Tibial nerve (tissue), 4 donors: ENCODE results near the gene CGNL1. TPM values are rescaled to one million over a fixed set of nuclear protein-coding genes. Genes with fewer than 3 reads are reported as not detected.

Source experiments
- DNase-seq, 2 donors: peaks; one replicate each; pipeline ENCODE4 v3.0.0-alpha.2; 2019; ENCODE audit warnings: low spot score in 2 of 2
- H3K27ac ChIP-seq, 4 donors: fragments of 200-600 bp; sonication (generic) in 3 of 4; one replicate each; pipeline ENCODE4 v1.5.1; 2017 to 2019; ENCODE audit warnings: mild to moderate bottlenecking in 1 of 4
- H3K27me3 ChIP-seq, 2 donors: fragments of 200-600 bp; sonication (generic) in 1 of 2; one replicate each; pipeline versions ENCODE4 v1.5.1 to v1.6.0; 2017 to 2019
- H3K36me3 ChIP-seq, 3 donors: fragments of 200-600 bp; sonication (generic); one replicate each; pipeline ENCODE4 v1.5.1; 2018 to 2019
- H3K4me1 ChIP-seq, 4 donors: fragments of 200-600 bp; sonication (generic) in 3 of 4; one replicate each; pipeline ENCODE4 v1.5.1; 2017 to 2019
- H3K4me3 ChIP-seq, 4 donors: fragments of 200-600 bp; sonication (generic) in 3 of 4; one replicate each; pipeline ENCODE4 v1.5.1; 2017 to 2019; ENCODE audit warnings: mild to moderate bottlenecking in 1 of 4, moderate library complexity in 1 of 4
- H3K9me3 ChIP-seq, 4 donors: fragments of 200-600 bp; sonication (generic) in 3 of 4; one replicate each; pipeline ENCODE4 v1.5.1; 2017 to 2019
- EP300 ChIP-seq, 2 donors: sonication (generic); formaldehyde crosslinking; IDR thresholded peaks; one replicate each; pipeline ENCODE4 v1.6.1; 2017; ENCODE audit warnings: antibody characterized with exemption in 2 of 2, mild to moderate bottlenecking in 1 of 2
- POLR2A ChIP-seq, 2 donors: fragments of 450-650 bp; IDR thresholded peaks; one replicate each; pipeline ENCODE4 v1.6.1; 2017; ENCODE audit warnings: antibody characterized with exemption in 2 of 2, mild to moderate bottlenecking in 2 of 2, moderate library complexity in 2 of 2
- WGBS, 2 donors: methylation state at CpG; one replicate each; pipeline ENCODE4 v1.1.5; 2018; 5-methylcytosine and 5-hydroxymethylcytosine counted together
- total RNA-seq, 4 donors: library from RNA; depleted of rRNA; stranded (reverse); fragments of >200 nt; gene quantifications; one replicate each; pipeline ENCODE4 v1.1.0, GENCODE V29; 2016
- TF ChIP-seq, protein P1 (sequence below), 5 experiments: fragments of 200-600 bp in 3 of 5; fragments of 450-650 bp in 2 of 5; sonication (generic) in 3 of 5; IDR thresholded peaks; one replicate each; pipeline ENCODE4 v1.5.1; 2016 to 2019; ENCODE audit warnings: antibody characterized with exemption in 5 of 5, mild to moderate bottlenecking in 3 of 5, moderate library complexity in 2 of 5

CGNL1 gene
- total RNA-seq, 4 donors from 2014 or later = 15.9 to 36.7 (median 29.2) TPM

DNA sequence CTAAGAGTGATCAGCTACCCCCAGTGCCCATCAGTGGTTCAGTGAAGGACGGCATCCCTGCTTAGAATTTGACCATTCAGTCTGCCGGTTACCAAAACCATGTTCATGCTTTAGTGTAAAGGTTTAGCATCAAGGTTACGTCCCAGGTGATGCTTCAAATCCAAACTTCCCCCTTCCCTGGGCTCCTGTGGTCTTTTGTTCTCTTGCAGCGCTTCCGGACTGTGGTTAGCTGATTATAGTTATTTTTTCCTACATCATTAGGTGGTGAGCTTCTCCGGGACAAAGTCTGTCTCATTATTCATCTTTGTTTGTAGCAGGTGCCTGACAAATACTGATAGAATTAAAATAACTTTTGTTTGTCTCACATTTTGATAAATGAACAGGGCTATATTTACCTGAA, 187.1 kb downstream of the CGNL1 start:
- DNase-seq = no peak
- Histone ChIP-seq H3K4me3 (no peak overlapping the region), H3K9me3 (no peaks in the 10 kb centered on the region), H3K27ac (no peak overlapping the region), H3K4me1 (peaks cover 0 to 11% (median 0%) of the 10 kb centered on the region in 4 donors), H3K36me3 (no peaks in the 10 kb centered on the region), H3K27me3 (no peaks in the 10 kb centered on the region)
- no peak for TF ChIP-seq EP300 (IDR thresholded peaks at IDR 0.05)
- TF ChIP-seq POLR2A (IDR thresholded peaks at IDR 0.05) = no peak
- TF ChIP-seq, protein P1, sequence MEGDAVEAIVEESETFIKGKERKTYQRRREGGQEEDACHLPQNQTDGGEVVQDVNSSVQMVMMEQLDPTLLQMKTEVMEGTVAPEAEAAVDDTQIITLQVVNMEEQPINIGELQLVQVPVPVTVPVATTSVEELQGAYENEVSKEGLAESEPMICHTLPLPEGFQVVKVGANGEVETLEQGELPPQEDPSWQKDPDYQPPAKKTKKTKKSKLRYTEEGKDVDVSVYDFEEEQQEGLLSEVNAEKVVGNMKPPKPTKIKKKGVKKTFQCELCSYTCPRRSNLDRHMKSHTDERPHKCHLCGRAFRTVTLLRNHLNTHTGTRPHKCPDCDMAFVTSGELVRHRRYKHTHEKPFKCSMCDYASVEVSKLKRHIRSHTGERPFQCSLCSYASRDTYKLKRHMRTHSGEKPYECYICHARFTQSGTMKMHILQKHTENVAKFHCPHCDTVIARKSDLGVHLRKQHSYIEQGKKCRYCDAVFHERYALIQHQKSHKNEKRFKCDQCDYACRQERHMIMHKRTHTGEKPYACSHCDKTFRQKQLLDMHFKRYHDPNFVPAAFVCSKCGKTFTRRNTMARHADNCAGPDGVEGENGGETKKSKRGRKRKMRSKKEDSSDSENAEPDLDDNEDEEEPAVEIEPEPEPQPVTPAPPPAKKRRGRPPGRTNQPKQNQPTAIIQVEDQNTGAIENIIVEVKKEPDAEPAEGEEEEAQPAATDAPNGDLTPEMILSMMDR (IDR thresholded peaks at IDR 0.05) = no peak
- WGBS, 2 donors = 75 to 88% methylated on average over 6 of the region's 6 CpGs

GRCh38 chr15:57565311-57565710, 189.0 kb downstream of the CGNL1 start:
- Histone ChIP-seq H3K27me3 (no peaks in the 10 kb centered on the region), H3K4me1 (peaks cover 0 to 7% (median 0%) of the 10 kb centered on the region in 4 donors), H3K36me3 (no peaks in the 10 kb centered on the region), H3K9me3 (no peaks in the 10 kb centered on the region), H3K4me3 (no peak overlapping the region), H3K27ac (no peak overlapping the region)
- TF ChIP-seq EP300 (IDR thresholded peaks at IDR 0.05) (no peak), POLR2A (IDR thresholded peaks at IDR 0.05) (no peak)
- TF ChIP-seq, protein P1 (IDR thresholded peaks at IDR 0.05) = no peak
- no peak for DNase-seq
- 47 to 51% methylated on average over 10 of the region's 10 CpGs for WGBS, 2 donors

DNA sequence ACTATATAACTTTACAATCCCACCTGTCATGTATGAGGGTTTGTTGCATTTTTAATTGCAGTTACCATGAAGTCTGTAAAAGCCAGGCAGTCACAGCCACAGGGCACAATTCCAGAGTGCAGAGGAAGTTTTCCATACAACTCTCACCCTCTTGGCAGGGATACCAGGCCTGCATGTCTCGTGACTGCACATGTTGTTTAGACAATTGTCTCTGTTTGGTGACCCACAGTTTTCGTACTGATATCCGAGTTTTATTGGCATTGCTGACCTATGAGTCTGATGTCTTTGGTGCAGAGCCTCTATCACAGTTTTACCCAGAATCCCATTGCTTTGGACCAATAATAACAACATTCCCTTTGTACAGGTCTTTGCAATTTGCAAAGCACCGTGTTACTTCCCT, 190.5 kb downstream of the CGNL1 start:
- Histone ChIP-seq H3K27ac (no peak overlapping the region), H3K36me3 (no peaks in the 10 kb centered on the region), H3K4me1 (no peaks in the 10 kb centered on the region), H3K9me3 (no peaks in the 10 kb centered on the region), H3K27me3 (no peaks in the 10 kb centered on the region), H3K4me3 (no peak overlapping the region)
- WGBS, 2 donors = 31 to 47% methylated on average over 4 of the region's 4 CpGs
- DNase-seq = no peak
- TF ChIP-seq EP300 (IDR thresholded peaks at IDR 0.05) (no peak), POLR2A (IDR thresholded peaks at IDR 0.05) (no peak)
- TF ChIP-seq, protein P1 (IDR thresholded peaks at IDR 0.05) = no peak

- DNase-seq = no peak
- 84 to 87% methylated on average over 3 of the region's 3 CpGs for WGBS, 2 donors
These were observed 191.6 kb downstream of the CGNL1 start for GRCh38 chr15:57567891-57568290.

DNA sequence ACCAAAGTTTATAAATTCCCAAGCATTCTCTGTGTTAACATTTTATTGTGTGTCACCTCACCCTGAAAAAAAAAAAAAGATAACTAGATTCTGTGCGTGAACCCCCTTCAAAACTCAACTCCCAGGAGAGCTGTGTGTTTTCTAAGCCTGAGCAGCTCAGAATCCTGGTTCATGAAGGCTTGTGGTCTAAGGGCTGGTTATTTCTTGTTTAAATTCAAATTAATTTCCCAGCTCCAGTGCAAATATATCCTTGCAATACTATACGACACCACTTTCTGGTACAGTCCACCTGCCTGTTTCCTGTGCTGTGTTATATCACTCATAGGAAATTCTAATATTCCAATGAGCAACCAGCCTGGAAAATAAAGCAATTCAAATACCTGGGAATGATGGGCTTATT, 192.0 kb downstream of the CGNL1 start:
- WGBS, 2 donors = 73 to 86% methylated on average over 2 of the region's 2 CpGs
- no peak overlapping the region for H3K27ac ChIP-seq
- TF ChIP-seq POLR2A (IDR thresholded peaks at IDR 0.05) (no peak), EP300 (IDR thresholded peaks at IDR 0.05) (no peak)
- TF ChIP-seq, protein P1 (IDR thresholded peaks at IDR 0.05) = no peak
- no peaks in the 10 kb centered on the region for H3K36me3 ChIP-seq
- no peak for DNase-seq
- H3K9me3 ChIP-seq = no peaks in the 10 kb centered on the region
- no peaks in the 10 kb centered on the region for H3K4me1 ChIP-seq
- H3K27me3 ChIP-seq = no peaks in the 10 kb centered on the region
- no peak overlapping the region for H3K4me3 ChIP-seq

More at GRCh38 chr15:57567891-57568290, 191.6 kb downstream of the CGNL1 start:
- H3K36me3 ChIP-seq = no peaks in the 10 kb centered on the region
- no peaks in the 10 kb centered on the region for H3K9me3 ChIP-seq
- no peaks in the 10 kb centered on the region for H3K4me1 ChIP-seq
- H3K4me3 ChIP-seq = no peak overlapping the region
- TF ChIP-seq POLR2A (IDR thresholded peaks at IDR 0.05) = no peak
- TF ChIP-seq EP300 (IDR thresholded peaks at IDR 0.05) = no peak
- TF ChIP-seq, protein P1 (IDR thresholded peaks at IDR 0.05) = no peak
- H3K27ac ChIP-seq = no peak overlapping the region
- H3K27me3 ChIP-seq = no peaks in the 10 kb centered on the region
